ENCODE measurements around the gene MAST2.

Gene MAST2

GRCh38 chr1:45879885-45880598 is 76.6 kb downstream of the MAST2 start:
- H3K79me2 ChIP-seq (ENCODE audit: insufficient read depth, low read length), result no peaks in the 10 kb centered on the region
- no peak overlapping the region for H3K4me2 ChIP-seq (ENCODE audit: low read depth, low read length, poor library complexity, severe bottlenecking)
- no peak overlapping the region for H3K9ac ChIP-seq (ENCODE audit: low read depth, low read length, poor library complexity, severe bottlenecking)
- H3F3A ChIP-seq (ENCODE audit: low read depth), result no peaks in the 10 kb centered on the region
- no peaks in the 10 kb centered on the region for H3K36me3 ChIP-seq (ENCODE audit: insufficient read depth, low read length)
- no peak overlapping the region for H2AFZ ChIP-seq (ENCODE audit: low read length)
- no peak overlapping the region for H3K4me3 ChIP-seq (ENCODE audit: low read length, poor library complexity, severe bottlenecking)
- H3K9me3 ChIP-seq (ENCODE audit: insufficient read depth, low read depth, low read length), result no peaks in the 10 kb centered on the region
- H3K9me2 ChIP-seq (replicated peaks; ENCODE audit: low read depth, low read length), result no peaks in the 10 kb centered on the region
- H3K27me3 ChIP-seq (ENCODE audit: insufficient read depth, low read length, poor library complexity, severe bottlenecking), result no peaks in the 10 kb centered on the region
- H3K4me1 ChIP-seq (ENCODE audit: insufficient read depth, low read length, poor library complexity, severe bottlenecking), result no peaks in the 10 kb centered on the region
- TF ChIP-seq CTCF (conservative IDR thresholded peaks at IDR 0.05; ENCODE audit: low read length) (no peak), EZH2phosphoT487 (IDR thresholded peaks at IDR 0.05; ENCODE audit: borderline replicate concordance) (no peak)
- H4K20me1 ChIP-seq (ENCODE audit: insufficient read depth, low read length, poor library complexity, severe bottlenecking), result no peaks in the 10 kb centered on the region

GRCh38 chr1:45880930-45881329 is 77.5 kb downstream of the MAST2 start:
- no peak overlapping the region for H3K4me3 ChIP-seq (ENCODE audit: low read length, poor library complexity, severe bottlenecking)
- no peaks in the 10 kb centered on the region for H4K20me1 ChIP-seq (ENCODE audit: insufficient read depth, low read length, poor library complexity, severe bottlenecking)

GRCh38 chr1:45883658-45884057 is 80.2 kb downstream of the MAST2 start:
- TF ChIP-seq EZH2phosphoT487 (IDR thresholded peaks at IDR 0.05; ENCODE audit: borderline replicate concordance) (no peak), CTCF (conservative IDR thresholded peaks at IDR 0.05; ENCODE audit: low read length) (no peak)
- H4K20me1 ChIP-seq (ENCODE audit: insufficient read depth, low read length, poor library complexity, severe bottlenecking), result no peaks in the 10 kb centered on the region
- H3K9me3 ChIP-seq (ENCODE audit: insufficient read depth, low read depth, low read length), result no peaks in the 10 kb centered on the region
- H3K9ac ChIP-seq (ENCODE audit: low read depth, low read length, poor library complexity, severe bottlenecking), result no peak overlapping the region
- H3K4me3 ChIP-seq (ENCODE audit: low read length, poor library complexity, severe bottlenecking), result no peak overlapping the region
- H3K27me3 ChIP-seq (ENCODE audit: insufficient read depth, low read length, poor library complexity, severe bottlenecking), result no peaks in the 10 kb centered on the region
- H3F3A ChIP-seq (ENCODE audit: low read depth), result no peaks in the 10 kb centered on the region
- no peaks in the 10 kb centered on the region for H3K4me1 ChIP-seq (ENCODE audit: insufficient read depth, low read length, poor library complexity, severe bottlenecking)
- H3K79me2 ChIP-seq (ENCODE audit: insufficient read depth, low read length), result no peaks in the 10 kb centered on the region
- no peaks in the 10 kb centered on the region for H3K36me3 ChIP-seq (ENCODE audit: insufficient read depth, low read length)
- H3K4me2 ChIP-seq (ENCODE audit: low read depth, low read length, poor library complexity, severe bottlenecking), result no peak overlapping the region
- no peak overlapping the region for H2AFZ ChIP-seq (ENCODE audit: low read length)
- no peaks in the 10 kb centered on the region for H3K9me2 ChIP-seq (replicated peaks; ENCODE audit: low read depth, low read length)

More at GRCh38 chr1:45880930-45881329, 77.5 kb downstream of the MAST2 start:
- Histone ChIP-seq H3F3A (ENCODE audit: low read depth) (no peaks in the 10 kb centered on the region), H3K79me2 (ENCODE audit: insufficient read depth, low read length) (no peaks in the 10 kb centered on the region), H3K4me1 (ENCODE audit: insufficient read depth, low read length, poor library complexity, severe bottlenecking) (no peaks in the 10 kb centered on the region), H3K9me2 (replicated peaks; ENCODE audit: low read depth, low read length) (no peaks in the 10 kb centered on the region), H3K27me3 (ENCODE audit: insufficient read depth, low read length, poor library complexity, severe bottlenecking) (no peaks in the 10 kb centered on the region), H3K36me3 (ENCODE audit: insufficient read depth, low read length) (no peaks in the 10 kb centered on the region), H3K9me3 (ENCODE audit: insufficient read depth, low read depth, low read length) (no peaks in the 10 kb centered on the region), H3K4me2 (ENCODE audit: low read depth, low read length, poor library complexity, severe bottlenecking) (no peak overlapping the region), H2AFZ (ENCODE audit: low read length) (no peak overlapping the region), H3K9ac (ENCODE audit: low read depth, low read length, poor library complexity, severe bottlenecking) (no peak overlapping the region)
- no peak for TF ChIP-seq CTCF (conservative IDR thresholded peaks at IDR 0.05; ENCODE audit: low read length)
- no peak for TF ChIP-seq EZH2phosphoT487 (IDR thresholded peaks at IDR 0.05; ENCODE audit: borderline replicate concordance)

Measured in Loucy (cell line).